ENCODE data around the gene ELAVL3. TPM values are rescaled to one million over a fixed set of nuclear protein-coding genes. Genes with fewer than 3 reads are reported as not detected.
"Not testable (repeated sequence)": the region's sequence is repeated elsewhere in the genome, so short reads cannot be mapped to it uniquely, and the experiment has no call there.

Gene ELAVL3
- polyA plus RNA-seq, 4 donors: 0.08 to 0.49 (median 0.16) TPM

DNA sequence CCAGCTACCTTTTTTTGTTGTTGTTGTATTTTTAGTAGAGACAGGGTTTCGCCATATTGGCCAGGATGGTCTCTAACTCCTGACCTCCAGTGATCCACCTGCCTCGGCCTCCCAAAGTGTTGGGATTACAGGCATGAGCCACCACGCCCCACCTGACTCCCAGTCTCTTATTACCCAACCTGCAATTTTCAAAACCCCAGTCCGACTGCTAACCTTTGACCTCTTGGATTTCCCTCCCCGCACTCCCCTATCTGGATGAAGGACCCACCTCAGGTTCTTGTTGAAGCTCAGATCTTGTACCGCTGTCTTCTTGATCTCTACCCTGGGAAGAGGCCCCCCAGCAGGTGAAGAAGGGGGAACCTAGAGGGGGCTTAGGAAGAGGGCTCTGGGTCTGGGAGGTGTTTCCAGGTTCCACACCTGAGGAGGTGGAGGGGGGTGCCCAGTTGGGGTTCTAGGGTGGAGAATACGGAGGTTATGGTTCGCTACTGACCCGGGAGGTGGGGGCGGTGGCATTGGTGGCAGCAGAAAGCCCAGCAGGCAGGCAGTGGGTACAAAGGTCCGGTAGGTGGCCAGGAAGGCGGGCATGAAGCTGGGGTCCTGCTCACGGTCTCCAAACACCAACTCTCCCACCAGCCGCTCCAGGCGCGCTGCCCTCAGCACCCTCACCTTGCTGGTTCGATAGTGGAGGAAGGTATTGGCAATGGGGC, 64.3 kb downstream of the ELAVL3 start:
- DNase-seq (ENCODE audit: low read depth in 4 of 4, low spot score in 2 of 4): no peak

DNA sequence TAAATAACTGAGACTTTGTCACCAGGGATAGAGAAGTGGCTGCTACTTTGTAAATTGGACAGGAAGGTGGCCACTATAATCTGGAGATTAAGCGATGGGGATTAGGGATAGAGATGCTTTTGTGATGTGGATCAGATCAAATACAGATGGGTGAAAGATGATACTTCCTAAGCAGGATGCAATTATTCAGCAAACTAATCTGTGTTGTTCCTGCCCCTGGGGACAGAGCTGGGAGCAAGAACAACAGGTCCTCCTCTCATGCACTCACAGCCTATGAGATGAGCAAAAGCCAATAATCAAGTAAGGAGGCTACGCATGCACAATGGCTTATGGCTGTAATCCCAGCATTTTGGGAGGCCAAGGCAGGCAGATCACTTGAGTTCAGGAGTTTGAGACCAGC, 66.3 kb downstream of the ELAVL3 start:
- DNase-seq (ENCODE audit: low read depth in 4 of 4, low spot score in 2 of 4): no peak

DNA sequence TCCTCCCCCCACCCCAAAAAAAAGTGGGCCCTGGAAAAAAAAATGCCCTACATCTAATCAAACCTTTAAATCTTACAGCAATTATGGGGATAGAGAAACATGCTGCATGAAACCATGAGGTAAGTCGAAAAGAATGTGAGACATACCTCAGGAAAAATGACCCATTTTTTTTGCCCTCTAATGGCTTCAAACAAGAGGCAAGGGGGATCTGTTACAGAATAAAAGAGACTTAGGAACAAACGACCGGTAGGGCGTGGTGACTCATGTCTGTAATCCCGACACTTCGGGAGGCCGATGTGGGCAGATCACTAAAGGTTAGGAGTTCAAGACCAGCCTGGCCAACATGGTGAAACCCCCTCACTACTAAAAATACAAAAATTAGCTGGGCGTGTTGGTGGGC, 70.2 kb downstream of the ELAVL3 start:
- DNase-seq (ENCODE audit: low read depth in 4 of 4, low spot score in 2 of 4): no peak

DNA sequence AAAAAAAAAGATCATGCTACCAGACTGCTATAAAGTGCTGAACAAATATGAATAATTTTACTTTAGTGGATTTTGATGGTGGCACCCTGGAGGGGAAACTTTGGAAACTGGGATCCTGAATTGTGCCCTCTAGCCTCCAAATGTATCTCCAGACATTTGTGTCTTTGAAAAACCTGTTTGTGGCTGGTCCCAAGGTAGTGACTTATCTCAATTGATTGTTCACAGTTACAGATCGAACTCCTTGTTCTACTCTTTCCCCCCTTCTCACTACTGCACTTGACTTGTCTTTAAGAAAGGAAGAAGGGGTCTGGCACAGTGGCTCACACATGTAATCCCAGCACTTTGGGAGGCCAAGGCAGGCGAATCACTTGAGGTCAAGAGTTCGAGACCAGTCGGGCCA, 72.3 kb downstream of the ELAVL3 start:
- DNase-seq (ENCODE audit: low read depth in 4 of 4, low spot score in 2 of 4): no peak

DNA sequence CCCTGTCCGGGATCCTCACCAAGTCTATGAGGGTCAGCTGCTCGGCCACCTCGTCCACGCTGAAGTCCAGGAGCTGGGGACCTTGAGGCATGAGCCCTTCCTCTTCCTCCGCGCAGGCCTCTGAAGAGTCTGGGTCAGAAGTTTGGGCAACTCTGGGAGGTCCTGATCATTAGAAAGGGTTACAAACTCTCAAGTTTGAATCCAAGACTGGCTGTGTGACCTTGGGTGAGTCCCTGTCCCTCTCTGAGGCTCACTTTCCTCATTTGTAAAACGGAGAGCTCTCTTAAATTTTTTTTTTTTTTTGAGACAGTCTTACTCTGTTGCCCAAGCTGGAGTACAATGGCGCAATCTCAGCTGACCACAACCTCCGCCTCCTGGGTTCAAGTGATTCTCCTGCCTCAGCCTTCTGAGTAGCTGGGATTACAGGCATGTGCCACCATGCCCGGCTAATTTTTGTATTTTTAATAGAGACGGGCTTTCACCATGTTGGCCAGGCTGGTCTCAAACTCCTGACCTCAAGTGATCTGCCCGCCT, 74.1 kb downstream of the ELAVL3 start:
- not testable (repeated sequence) for DNase-seq (ENCODE audit: low read depth in 4 of 4, low spot score in 2 of 4)

DNA sequence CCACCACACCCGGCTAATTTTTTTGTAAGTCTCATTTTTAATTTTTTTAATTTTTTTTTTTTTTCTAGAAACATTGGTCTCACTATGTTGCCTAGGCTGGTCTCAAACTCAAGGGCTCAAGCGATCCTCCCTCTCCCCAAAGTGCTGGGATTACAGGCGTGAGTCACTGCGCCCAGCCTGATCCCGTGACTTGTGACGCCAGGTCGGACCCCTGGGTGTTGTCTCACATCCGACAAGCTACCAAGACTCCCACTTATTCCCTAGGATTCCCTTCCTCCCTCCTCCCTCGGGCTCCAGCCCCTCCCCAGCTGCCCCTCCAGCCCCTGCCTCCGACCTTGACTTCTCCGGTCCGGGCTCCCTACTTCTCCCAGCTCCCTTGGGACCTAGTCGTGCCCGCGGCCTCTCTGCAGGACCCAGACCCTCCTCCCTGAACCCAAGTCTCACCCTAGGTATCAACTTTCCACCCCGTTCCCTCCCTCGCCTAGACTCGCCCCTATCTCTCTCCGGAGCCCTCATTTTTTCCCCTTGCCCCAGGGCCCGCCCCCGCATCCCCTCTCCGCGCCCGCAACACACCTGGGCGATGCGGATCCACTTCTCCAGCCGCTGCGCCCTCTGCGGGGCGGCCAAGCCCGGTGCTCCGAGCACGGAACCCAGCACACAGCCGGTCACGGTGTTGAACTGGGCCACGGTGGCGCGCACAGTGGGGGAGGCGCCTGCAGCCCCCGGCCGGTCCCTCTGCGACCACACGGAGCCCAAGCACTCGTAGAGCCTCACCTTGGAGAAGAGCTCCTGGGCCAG, 74.8 kb downstream of the ELAVL3 start:
- no peak for DNase-seq (ENCODE audit: low read depth in 4 of 4, low spot score in 2 of 4)

DNA sequence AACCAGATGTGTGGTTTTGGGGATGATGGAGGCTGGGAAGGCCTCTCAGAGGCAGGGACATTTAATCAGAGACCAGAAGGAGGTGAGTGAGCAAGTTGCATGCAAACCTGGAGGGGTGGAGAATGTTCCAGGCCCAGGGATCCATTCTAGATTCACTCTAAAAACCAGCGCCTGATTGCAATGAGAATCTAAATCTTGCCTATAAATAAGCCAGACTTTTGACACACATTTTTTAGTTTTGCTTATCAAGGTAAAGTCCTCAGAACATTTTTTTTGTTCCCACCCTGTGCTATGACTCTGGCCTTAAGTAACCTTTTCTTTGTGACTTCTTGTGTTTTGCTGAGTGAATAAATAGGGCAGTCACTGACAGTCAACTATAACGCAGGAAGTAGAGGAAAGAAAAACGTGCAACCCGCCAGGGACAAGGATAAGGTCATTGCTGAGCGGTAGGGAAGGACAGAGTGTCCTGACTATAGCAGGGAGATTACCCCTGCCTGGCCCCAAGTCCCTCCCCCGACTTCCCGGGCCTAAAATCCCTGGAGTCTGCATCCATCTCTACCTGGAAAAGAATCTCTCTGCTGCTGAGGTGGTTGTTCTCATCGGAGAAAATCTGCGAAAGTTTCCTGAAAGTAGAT, 76.1 kb downstream of the ELAVL3 start:
- DNase-seq (ENCODE audit: low read depth in 4 of 4, low spot score in 2 of 4): no peak

DNA sequence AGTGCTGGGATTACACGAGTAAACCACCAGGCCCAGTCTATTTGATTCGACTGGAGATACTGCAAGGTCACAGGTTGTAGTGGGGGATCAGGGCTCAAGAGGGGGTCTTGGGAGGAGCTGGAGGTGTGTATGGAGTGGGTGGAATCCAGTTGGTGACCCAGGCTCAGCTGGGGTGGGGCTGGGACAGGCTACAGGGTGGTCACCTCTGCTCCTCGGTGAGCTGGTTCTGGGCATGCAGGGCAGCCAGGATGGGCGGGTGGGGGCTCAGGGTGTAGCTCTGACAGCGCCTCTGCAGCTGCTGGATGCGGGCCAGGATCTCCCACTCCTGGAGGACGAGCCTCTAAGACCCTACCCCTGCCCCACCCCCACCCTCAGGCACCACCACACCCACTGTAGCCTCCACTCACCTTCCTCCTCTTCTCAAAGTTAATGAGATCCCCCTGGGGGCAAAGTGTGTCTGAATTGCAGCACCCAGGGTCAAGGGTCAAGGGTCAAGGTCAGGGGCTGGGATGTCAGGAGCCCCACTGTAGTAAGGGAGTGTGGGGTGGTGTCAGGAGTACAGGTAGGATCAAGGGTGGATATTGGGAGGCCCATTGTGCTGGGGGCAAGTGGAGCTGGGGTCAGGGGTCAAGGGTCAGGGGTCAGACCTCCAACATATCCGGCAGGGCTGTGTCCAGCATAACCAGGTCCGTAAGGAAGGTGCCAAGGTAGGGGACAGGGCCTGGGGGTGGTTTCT, 78.9 kb downstream of the ELAVL3 start:
- no peak for DNase-seq (ENCODE audit: low read depth in 4 of 4, low spot score in 2 of 4)

Other genes with a start within 250 kb of the ELAVL3 start
- gene ANGPTL8, start 241.4 kb downstream of the ELAVL3 start, polyA plus RNA-seq (ENCODE audit: insufficient read length in 4 of 4): 1 to 10 TPM in 1 of 4 donors, under 1 TPM in 2, not detected in 1; 0.52 to 1.2 (median 0.86) TPM
- gene DOCK6, start 218.5 kb downstream of the ELAVL3 start, polyA plus RNA-seq (ENCODE audit: insufficient read length in 4 of 4): 10 to 100 TPM; 31.8 to 69.6 (median 50.0) TPM
- gene TSPAN16, start 184.9 kb downstream of the ELAVL3 start, polyA plus RNA-seq (ENCODE audit: insufficient read length in 4 of 4): under 1 TPM in 2 of 4 donors, not detected in 2; 0.09 to 0.36 TPM
- 10 to 100 TPM; 15.7 to 19.6 (median 17.5) TPM for gene RAB3D, start 141.4 kb downstream of the ELAVL3 start, polyA plus RNA-seq (ENCODE audit: insufficient read length in 4 of 4)
- 100 to 1,000 TPM; 135 to 151 (median 142) TPM for gene TMEM205, start 134.8 kb downstream of the ELAVL3 start, polyA plus RNA-seq (ENCODE audit: insufficient read length in 4 of 4)
- gene CCDC159, start 134.5 kb downstream of the ELAVL3 start, polyA plus RNA-seq (ENCODE audit: insufficient read length in 4 of 4): 10 to 100 TPM; 20.2 to 45.6 (median 30.5) TPM
- 10 to 100 TPM; 10.2 to 21.2 (median 17.8) TPM for gene PLPPR2, start 125.6 kb downstream of the ELAVL3 start, polyA plus RNA-seq (ENCODE audit: insufficient read length in 4 of 4)
- 1 to 10 TPM; 2.6 to 3.7 (median 3.4) TPM for gene SWSAP1, start 106.4 kb downstream of the ELAVL3 start, polyA plus RNA-seq (ENCODE audit: insufficient read length in 4 of 4)
- gene EPOR, start 96.7 kb downstream of the ELAVL3 start, polyA plus RNA-seq (ENCODE audit: insufficient read length in 4 of 4): 10 to 100 TPM; 16.5 to 40.6 (median 29.7) TPM
- gene RGL3, start 61.7 kb downstream of the ELAVL3 start, polyA plus RNA-seq (ENCODE audit: insufficient read length in 4 of 4): 100 to 1,000 TPM in 2 of 4 donors, 10 to 100 TPM in 2; 47.9 to 141 (median 97.3) TPM
- gene ODAD3, start 45.9 kb downstream of the ELAVL3 start, polyA plus RNA-seq (ENCODE audit: insufficient read length in 4 of 4): 1 to 10 TPM; 1.7 to 2.3 (median 2.1) TPM
- gene PRKCSH, start 45.4 kb downstream of the ELAVL3 start, polyA plus RNA-seq (ENCODE audit: insufficient read length in 4 of 4): 100 to 1,000 TPM; 302 to 378 (median 348) TPM
- 10 to 100 TPM in 3 of 4 donors, 1 to 10 TPM in 1; 7.6 to 12.8 (median 11.4) TPM for gene ZNF653, start 24.8 kb upstream of the ELAVL3 start, polyA plus RNA-seq (ENCODE audit: insufficient read length in 4 of 4)
- 10 to 100 TPM; 36.4 to 47.9 (median 42.0) TPM for gene ECSIT, start 48.1 kb upstream of the ELAVL3 start, polyA plus RNA-seq (ENCODE audit: insufficient read length in 4 of 4)
- gene CNN1, start 57.8 kb upstream of the ELAVL3 start, polyA plus RNA-seq (ENCODE audit: insufficient read length in 4 of 4): 1 to 10 TPM; 4.2 to 5.4 (median 5.1) TPM
- 10 to 100 TPM; 42.3 to 66.1 (median 52.0) TPM for gene ELOF1, start 78.2 kb upstream of the ELAVL3 start, polyA plus RNA-seq (ENCODE audit: insufficient read length in 4 of 4)
- gene ACP5, start 96.6 kb upstream of the ELAVL3 start, polyA plus RNA-seq (ENCODE audit: insufficient read length in 4 of 4): 10 to 100 TPM; 11.7 to 20.6 (median 13.4) TPM
- gene ZNF627, start 116.4 kb upstream of the ELAVL3 start, polyA plus RNA-seq (ENCODE audit: insufficient read length in 4 of 4): 10 to 100 TPM; 37.8 to 51.9 (median 45.6) TPM

Measured in left renal cortex interstitium (tissue), 4 donors.